ENCODE results near the gene KCNJ15.
"Not testable (repeated sequence)": the region's sequence is repeated elsewhere in the genome, so short reads cannot be mapped to it uniquely, and the experiment has no call there.

KCNJ15 gene

GRCh38 chr21:38256599-38257302 is at the start of gene KCNJ15:
Gene KCNJ15, plus strand, starts transcription at chr21:38256991. Its CDS starts 42,271 bp downstream, at chr21:38299262.
- no peak for DNase-seq

GRCh38 chr21:38208118-38208517 is 48.7 kb upstream of the KCNJ15 start:
- DNase-seq = no peak

GRCh38 chr21:38211321-38211720 is 45.5 kb upstream of the KCNJ15 start:
- no peak for DNase-seq

GRCh38 chr21:38212706-38213105 is 44.1 kb upstream of the KCNJ15 start:
- DNase-seq = no peak

GRCh38 chr21:38219049-38219628 is 37.7 kb upstream of the KCNJ15 start:
- DNase-seq = peak in 23 of 56 donors; percentile 0 to 49 (median 9)

- DNase-seq = no peak
Measured at GRCh38 chr21:38220270-38220737, 36.5 kb upstream of the KCNJ15 start.

GRCh38 chr21:38221594-38221993 is 35.2 kb upstream of the KCNJ15 start:
- no peak for DNase-seq

- DNase-seq = no peak
Measured at GRCh38 chr21:38223893-38224540, 32.8 kb upstream of the KCNJ15 start.

GRCh38 chr21:38227401-38227800 is 29.4 kb upstream of the KCNJ15 start:
- no peak for DNase-seq

- DNase-seq = no peak
Measured at GRCh38 chr21:38228115-38228514, 28.7 kb upstream of the KCNJ15 start.

GRCh38 chr21:38228537-38228936 is 28.3 kb upstream of the KCNJ15 start:
- DNase-seq = no peak

- no peak for DNase-seq
Measured at GRCh38 chr21:38229260-38229877, 27.4 kb upstream of the KCNJ15 start.

GRCh38 chr21:38234395-38235142 is 22.2 kb upstream of the KCNJ15 start:
- no peak for DNase-seq

- DNase-seq = not testable (repeated sequence)
Measured at GRCh38 chr21:38235251-38235650, 21.5 kb upstream of the KCNJ15 start.

- DNase-seq = no peak
Measured at GRCh38 chr21:38236232-38236631, 20.6 kb upstream of the KCNJ15 start.

GRCh38 chr21:38239672-38240071 is 17.1 kb upstream of the KCNJ15 start:
- DNase-seq = no peak

GRCh38 chr21:38240129-38240528 is 16.7 kb upstream of the KCNJ15 start:
- DNase-seq = no peak

- DNase-seq = no peak
Measured at GRCh38 chr21:38241029-38241740, 15.6 kb upstream of the KCNJ15 start.

- no peak for DNase-seq
Measured at GRCh38 chr21:38242061-38242460, 14.7 kb upstream of the KCNJ15 start.

GRCh38 chr21:38243732-38244406 is 12.9 kb upstream of the KCNJ15 start:
- DNase-seq = no peak
